GM18858 (cell line): ENCODE measurements around the gene MTCH1.
"Not testable (repeated sequence)": the region's sequence is repeated elsewhere in the genome, so short reads cannot be mapped to it uniquely, and the experiment has no call there.

ENCODE experiments used
- ATAC-seq: cut with Tn5 transposase; IDR thresholded peaks from one replicate; pipeline ENCODE4 v1.9.1; 2021; ENCODE audit not compliant: unreplicated experiment

The MTCH1 gene

DNA sequence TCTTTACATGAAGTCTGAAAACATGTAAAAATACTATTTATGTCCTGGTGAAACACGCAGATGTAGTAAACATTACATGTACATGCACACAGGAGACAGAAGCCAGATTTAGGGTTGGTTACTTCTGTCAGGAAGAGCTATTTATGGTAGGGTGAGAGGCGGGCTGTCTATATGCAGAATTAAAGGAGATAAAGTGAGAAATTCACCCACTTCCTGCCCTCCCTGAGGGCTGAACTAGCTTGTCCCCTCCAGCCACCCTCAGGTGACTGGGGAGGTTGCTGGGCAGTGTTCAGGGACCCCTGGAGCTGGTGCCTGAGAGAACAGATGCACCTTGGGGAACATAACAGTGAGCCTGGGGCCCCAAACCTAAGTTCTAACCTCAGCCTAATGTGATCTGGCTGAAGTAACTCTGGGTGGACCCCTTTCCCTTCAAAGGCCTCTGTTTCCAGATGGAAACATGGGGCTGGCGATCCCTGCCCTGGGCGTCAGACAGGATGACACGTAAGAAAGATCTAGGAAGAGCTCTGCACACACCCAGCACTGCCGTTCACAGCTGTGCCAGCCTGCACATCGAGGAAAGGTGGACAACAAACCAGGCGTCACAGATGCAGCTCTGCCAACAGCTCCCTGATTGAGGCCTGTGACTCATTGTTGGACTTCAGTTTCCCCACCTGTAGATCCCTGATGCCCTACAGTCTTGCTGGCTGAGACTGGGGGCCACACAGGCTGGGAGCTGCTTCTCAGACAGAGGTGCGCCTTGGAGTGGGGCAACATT lies 30.1 kb downstream of the MTCH1 start:
- ATAC-seq, result no peak

DNA sequence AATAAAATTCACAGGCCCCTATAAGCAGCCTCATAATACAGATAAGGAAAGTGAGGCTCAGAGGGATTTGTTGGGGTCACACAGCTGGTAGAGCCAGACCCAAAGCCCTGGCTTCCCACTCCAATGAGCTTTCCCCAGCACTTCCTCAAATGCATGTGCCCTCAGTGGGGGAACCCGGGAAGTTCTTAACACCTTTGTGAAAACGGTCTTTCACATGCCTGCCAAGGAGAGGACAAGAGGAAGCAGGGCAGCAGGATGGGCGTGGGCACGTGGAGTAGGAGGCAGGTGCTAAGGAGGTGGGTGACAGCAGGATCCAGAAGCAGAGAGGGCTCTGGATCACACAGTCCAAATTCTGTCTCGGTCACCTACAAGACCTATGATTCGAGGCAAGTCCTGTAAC lies 30.9 kb downstream of the MTCH1 start:
- no peak for ATAC-seq

DNA sequence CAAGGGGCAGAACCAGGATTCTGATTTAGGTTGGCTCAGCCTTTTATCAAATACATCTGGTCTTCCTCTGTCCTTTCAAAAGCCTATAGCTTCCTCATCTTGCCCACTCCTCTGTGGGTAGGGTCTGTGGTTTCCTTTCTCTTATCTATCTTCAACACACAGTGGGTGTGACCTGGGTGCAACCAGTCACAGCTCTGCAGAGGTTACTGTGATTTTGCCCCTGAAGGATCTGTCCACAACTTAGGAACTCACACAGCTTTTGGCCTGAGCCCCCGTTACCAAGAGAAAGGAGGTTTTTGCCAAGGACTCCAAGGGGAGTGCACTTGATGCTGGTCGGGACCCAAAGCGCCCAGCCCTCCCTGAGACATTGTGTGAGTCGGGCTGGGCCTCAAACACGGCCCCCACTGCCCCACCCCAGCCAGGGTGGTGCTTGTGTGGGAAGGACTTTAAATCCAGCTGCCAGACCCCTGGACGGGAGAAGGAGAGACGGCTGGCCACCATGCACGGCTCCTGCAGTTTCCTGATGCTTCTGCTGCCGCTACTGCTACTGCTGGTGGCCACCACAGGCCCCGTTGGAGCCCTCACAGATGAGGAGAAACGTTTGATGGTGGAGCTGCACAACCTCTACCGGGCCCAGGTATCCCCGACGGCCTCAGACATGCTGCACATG lies 31.6 kb downstream of the MTCH1 start, which contains the start of gene PI16:
TSS of gene PI16 (plus strand) at position 477 of the 670 bp plus-strand sequence. CDS start at position 500, 23 bp downstream.
- ATAC-seq, result no peak

DNA sequence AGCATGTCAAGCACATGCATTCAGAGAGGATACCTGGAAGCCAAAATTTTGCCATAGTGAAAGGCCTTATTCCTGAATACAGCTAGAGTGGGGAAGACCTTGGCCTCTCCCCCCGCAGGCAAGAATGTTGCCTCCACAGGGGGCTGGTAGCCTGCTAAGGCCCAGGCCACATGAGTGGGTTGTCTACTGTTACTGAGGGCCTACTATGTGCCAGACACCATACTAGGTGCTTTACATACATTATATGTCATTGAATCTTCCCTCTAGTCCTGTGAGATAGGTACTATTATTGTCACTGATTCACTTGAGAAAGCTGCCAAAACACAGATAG lies 32.1 kb downstream of the MTCH1 start:
- no peak for ATAC-seq

DNA sequence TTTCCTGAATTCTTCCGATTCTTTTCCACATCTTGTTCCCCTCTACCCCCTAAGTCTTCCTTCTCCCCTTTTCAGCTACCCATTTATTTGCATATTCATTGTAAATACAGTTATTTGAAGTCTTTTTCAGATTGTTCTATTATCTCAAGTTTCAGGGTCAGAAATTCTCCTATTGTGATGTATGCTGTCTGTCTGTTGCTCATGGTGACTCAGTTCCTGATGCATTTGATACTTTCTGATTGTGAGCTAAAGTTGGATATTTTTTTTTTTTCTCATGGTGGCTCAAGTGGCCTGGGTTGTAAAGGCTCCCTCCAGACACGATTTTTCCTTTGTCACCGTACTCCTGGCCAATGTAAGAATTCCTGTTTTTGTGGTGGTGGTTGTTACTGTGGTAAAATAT lies 36.4 kb downstream of the MTCH1 start:
- no peak for ATAC-seq

DNA sequence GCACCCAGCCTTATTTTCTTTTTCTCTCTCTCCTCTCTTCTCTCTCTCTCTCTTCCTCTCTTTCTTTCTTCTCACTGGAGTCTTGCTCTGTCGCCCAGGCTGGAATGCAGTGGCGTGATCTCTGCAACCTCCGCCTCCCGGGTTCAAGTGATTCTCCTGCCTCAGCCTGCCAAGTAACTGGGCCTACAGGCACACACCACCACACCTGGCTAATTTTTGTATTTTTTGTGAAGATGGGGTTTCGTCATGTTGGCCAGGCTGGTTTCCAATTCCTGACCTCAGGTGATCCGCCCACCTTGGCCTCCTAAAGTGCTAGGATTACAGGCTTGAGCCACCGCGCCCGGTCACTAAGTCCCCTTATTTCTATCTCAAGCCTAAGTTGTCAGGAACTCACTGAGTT lies 36.9 kb downstream of the MTCH1 start:
- ATAC-seq, result not testable (repeated sequence)

DNA sequence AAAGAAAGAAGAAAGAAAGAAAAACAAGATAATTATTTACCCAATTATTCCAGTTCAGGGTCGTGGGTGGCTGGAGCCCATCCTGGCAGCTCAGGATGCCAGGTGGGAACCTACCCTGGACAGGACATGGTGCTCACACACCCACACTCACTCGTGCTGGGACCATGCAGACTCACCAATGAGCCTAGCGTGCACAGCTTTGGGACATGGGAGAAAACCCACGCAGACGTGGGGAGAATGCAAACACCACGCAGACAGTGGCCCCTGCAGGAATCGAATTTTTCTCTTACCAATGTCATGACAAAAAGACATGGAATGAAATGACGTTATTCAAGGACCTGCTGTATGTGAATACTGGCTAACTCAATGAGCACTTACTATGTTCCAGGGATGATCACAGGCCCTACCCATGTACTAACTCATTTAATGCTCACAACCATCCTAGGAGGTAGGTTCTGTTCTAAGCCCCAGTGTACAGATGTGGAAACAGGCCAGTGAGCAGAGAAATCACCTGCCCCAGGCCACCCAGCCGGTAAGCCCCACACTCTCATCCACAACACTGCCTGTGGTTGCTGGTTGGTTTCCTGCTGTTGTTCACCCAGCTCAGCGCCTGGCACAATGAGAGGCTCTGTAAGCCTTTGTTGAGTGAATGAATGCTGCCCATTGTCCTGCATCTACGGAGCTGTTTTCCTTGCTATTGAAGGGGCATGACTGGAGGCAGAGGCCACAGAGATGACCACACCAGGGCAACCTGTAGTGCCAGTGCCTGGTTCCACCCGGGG lies 38.2 kb downstream of the MTCH1 start:
- ATAC-seq, result no peak

DNA sequence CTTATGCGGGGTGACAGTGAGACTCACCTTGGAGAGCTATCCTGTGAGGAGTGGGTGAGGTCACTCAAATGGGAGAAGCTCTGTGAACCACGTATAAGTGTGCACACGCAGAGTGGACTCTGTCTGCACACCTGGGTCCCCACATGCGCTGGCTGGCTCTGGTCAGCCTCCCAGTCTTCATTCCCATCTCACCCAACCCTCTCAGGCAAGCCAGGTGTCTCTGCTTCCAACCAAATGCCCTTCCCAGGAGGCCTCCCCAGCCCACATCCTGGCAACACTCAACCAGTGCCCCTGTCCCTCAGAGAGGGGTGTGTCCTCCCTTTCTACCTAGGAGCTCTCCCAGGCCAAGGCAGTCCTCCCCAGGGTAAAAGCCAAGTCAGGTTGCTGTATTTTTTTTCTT lies 39.5 kb downstream of the MTCH1 start:
- no peak for ATAC-seq

DNA sequence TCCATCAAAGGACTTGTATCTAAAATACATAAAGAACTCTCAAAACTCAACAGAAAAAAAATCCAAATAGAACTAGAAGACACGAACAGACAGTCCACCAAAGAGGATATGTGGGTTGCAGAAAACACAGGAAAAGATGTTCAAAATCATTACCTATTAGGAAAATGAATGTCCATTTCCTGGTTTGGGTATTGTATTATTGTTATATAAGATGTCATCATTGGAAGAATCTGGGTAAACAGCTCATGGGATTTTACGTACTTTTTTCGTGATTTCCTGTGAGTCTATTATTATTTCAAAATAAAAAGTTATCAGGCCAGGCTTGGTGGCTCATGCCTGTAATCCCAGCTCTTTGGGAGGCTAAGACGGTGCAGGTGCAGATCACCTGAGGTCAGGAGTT lies 40.7 kb downstream of the MTCH1 start:
- no peak for ATAC-seq

DNA sequence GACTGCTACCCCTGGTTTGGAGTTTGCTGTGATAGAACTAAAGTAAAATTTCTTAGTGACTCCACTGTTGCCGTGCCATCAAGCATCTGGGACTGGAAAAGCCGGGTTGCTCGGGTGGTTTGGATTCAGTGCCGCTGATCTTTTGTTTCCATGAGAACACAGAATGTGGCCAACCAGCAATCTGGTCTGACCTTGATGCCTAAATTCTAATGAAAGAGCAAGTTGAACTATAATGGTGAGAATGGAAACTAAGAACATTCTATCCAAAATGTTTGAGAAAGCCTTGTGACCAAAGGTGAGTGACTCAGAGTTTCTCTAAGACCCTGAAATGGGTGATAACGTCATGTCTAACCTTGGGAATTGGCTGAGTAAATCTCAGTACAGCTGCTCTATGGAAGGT lies 41.3 kb downstream of the MTCH1 start:
- no peak for ATAC-seq

DNA sequence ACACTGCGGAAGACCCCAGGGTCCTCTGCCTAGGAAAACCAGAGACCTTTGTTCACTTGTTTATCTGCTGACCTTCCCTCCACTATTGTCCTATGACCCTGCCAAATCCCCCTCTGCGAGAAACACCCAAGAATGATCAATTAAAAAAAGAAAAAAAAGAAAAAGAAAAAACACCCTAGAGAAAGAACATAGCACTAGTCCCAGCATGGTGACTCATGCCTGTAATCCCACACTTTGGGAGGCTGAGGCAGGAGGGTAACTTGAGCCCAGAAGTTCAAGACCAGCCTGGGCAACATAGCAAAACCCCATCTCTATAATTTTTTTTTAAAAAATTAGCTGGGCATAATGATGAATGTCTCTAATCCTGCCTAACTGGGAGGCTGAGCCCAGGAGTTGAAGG lies 43.7 kb downstream of the MTCH1 start:
- not testable (repeated sequence) for ATAC-seq

DNA sequence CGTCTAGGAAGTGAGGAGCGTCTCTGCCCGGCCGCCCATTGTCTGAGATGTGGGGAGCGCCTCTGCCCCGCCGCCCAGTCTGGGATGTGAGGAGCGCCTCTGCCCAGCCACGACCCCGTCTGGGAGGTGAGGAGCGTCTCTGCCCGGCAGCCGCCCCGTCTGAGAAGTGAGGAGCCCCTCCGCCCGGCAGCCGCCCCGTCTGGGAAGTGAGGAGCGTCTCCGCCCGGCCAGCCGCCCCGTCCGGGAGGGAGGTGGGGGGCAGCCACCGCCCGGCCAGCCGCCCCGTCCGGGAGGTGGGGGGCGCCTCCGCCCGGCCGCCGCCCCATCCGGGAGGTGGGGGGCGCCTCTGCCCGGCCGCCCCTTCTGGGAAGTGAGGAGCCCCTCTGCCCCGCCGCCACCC lies 44.4 kb downstream of the MTCH1 start:
- ATAC-seq, result not testable (repeated sequence)

DNA sequence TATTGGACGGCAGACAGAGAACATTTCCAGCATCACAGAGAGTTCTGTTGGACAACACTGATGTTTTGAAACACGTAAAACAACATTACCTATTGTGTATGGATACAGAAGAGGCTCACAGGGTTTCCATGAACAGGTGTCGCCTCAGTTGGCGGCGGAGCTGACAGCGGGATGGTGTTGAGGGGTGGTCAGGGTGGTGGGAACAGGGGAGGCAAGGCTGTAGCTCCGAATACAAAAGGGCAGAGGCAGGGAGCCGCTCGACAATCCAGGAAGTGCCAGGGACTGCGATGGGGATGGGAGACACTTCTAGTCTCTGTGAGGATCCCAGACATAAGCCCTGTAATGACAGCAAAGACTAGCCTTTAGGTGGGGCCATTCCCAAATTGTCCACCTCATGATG lies 46.0 kb downstream of the MTCH1 start:
- ATAC-seq, result no peak

DNA sequence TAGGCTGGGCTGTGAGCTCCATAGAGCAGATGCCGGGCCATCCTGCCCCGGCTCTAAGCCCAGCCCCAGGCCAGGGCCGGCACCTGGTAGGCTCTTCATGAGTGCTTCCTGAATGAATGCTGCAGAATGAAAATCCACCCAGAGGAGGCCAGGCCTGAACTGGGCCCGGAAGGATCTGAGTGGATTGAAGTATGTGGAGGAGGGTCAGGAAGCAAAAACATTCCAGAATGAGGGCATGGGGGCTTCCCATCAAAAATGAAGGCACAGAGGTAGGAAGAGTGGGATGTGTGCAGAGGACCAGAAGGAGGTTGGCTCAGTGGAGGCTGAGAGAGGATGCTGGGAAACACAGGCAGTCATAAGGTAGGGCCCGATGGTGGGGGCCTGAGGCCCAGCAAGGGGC lies 47.0 kb downstream of the MTCH1 start:
- ATAC-seq, result not testable (repeated sequence)

DNA sequence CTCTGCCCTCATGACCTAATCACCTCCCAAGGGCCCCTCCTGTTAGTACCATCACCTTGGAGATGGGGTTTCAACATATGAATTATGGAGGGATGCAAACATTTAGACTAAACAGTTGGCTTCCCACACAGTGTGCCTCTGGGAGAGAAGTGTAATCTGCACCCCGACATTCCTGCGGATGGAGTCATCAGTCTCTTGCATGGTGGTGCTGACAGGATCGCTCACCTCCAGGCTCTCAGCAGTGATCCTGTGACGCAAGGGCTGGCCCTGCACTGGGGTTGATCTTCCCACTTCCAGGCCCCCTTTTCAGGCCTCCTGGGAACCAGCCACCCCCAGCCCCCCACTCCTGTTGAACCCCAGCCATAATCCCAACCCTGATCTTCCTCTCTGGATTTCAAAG lies 47.5 kb downstream of the MTCH1 start:
- no peak for ATAC-seq

DNA sequence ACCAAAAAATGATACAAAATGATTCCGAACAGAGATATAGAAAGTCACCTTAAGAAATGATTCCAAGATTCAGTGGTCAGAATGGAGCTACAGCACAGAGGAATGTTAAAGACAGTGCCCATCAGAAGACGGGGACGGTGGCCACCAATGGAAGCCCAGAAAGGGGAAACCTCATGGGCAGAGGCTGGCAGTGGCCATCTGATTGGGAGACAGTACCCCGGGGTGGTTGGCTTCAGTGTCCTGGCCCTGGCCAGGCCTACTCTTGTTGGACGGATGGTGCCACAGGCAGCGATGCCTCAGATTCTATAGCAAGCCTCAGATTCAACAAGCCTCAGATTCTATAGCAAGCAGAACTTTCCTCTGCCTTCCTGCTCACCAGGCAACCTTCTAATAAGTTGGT lies 48.1 kb downstream of the MTCH1 start:
- no peak for ATAC-seq

DNA sequence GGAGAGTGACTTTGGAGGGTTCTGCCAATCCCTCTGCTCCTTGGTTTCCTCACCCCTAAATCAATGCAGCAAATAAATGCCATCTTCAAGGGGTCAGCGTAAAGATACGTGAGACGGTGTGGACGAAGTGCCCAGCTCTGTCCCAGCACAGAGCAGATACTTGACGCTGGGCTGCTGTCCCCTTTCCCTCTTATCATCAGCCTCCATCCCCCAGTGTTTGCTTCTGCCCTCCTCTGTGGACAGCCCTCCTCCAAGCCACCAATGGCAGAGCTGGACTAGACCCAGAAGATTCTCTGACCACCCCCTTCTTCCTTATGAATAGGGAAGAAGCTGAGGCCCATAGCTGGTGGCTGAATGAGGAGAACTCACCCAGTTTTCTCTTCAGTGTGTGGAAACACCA lies 49.2 kb downstream of the MTCH1 start:
- ATAC-seq, result no peak

DNA sequence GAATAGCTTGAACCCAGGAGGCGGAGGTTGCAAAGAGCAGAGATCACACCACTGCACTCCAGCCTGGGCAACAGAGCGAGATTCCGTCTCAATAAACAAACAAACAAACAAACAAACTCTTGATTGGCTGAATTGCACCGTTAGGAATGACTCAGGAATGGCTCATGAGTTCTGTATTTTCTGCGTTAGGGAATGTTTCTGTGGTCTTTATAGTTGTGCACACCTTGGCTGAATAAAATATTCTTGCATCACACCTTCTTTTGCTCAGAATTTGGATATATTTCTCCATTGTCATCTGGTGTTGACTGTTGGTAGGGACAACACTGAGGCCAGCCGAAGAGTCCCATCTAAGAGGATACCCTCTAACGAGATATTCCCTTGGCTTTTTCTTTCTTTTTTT lies 51.1 kb downstream of the MTCH1 start:
- ATAC-seq, result no peak

DNA sequence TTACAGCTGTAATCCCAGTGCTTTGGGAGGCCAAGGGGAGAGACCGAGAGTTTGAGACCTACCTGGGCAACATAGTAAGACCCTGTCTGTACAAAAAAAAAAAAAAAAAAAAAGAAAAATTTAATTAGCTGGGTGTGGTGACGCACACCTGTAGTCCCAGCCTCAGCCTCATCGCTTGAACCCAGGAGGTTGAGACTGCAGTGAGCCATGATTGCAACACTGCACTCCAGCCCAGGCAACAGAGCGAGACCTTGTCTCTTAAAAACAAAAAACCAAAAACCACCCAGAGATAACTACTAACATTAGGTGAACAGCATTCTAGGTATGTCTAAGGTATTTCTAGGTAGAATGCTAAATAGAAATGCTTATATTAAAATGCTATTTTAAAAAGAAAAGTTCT lies 52.5 kb downstream of the MTCH1 start:
- ATAC-seq, result no peak

DNA sequence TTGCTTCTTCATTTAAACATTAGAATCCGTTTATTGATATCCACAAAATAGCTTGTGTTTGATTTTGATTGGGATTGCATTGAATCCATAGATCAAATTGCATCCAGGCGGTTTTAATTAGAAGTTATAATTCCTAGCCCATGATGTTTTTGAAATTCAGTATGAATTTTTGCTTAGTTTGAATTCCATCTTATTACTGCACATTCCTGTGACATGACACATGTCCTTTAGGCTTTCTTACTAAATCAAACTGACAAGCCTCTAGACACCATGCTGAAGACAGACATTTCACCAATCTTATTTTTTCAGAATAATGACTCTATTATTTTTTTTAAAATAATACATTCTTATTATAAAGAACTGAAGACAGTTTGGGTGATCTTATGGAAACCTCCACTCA lies 52.9 kb downstream of the MTCH1 start:
- ATAC-seq, result no peak

DNA sequence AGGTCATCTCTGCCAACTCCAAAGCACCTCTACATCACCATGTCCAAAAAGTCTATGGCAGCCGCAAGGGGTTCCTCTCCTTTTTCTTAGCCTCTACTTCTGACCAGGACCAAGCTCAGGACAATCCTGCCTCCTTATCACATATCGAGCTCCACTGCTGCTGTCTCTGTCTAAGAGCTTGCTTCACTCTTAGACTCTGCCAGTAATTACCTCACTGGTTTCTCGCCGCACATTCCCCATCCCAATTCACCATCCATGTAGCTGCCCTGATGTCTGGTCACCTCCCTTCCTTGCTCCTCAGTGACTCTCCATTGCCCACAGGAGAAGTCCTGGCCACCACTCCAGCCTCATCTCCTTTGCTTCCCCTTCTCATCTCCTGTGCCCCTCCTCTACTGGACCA lies 55.5 kb downstream of the MTCH1 start:
- ATAC-seq, result no peak

DNA sequence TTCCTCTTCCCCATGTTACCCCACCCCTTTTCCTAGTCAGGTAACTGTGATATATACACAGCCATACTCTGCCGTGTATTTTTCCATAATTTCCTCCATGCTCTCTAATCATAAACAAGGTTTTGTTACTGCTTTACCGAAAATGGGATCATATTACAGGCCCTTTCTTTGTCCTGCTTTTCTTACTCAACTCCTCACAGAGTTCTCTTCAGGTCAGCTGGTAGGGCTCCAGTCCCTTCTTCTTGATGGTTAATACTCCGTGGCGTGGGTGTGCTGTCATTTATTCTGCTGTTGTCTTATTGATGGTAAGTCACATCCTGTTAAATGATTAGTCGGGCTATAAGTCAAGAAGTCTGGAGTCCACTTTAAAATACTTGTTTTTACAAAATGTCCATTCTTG lies 56.4 kb downstream of the MTCH1 start:
- ATAC-seq, result no peak
